ENCODE measurements around the gene STON2.

STON2 gene

GRCh38 chr14:81371802-81372201, 28.3 kb downstream of the STON2 start:
- no peak for DNase-seq

GRCh38 chr14:81367563-81367962, 32.6 kb downstream of the STON2 start:
- no peak for DNase-seq

- DNase-seq: no peak
Measured at GRCh38 chr14:81366884-81367283, 33.2 kb downstream of the STON2 start.

GRCh38 chr14:81366214-81366613, 33.9 kb downstream of the STON2 start:
- no peak for DNase-seq

- DNase-seq: no peak
Measured at GRCh38 chr14:81363746-81364378, 36.3 kb downstream of the STON2 start.

GRCh38 chr14:81353691-81354323, 46.3 kb downstream of the STON2 start:
- no peak for DNase-seq

GRCh38 chr14:81352413-81352812, 47.7 kb downstream of the STON2 start:
- no peak for DNase-seq

- no peak for DNase-seq
Measured at GRCh38 chr14:81351205-81351604, 48.9 kb downstream of the STON2 start.

- DNase-seq: no peak
Measured at GRCh38 chr14:81350344-81351130, 49.6 kb downstream of the STON2 start.

- peak; percentile 19 for DNase-seq
Measured at GRCh38 chr14:81348061-81348460, 52.1 kb downstream of the STON2 start.

- no peak for DNase-seq
Measured at GRCh38 chr14:81345781-81346180, 54.3 kb downstream of the STON2 start.

- DNase-seq: no peak
Measured at GRCh38 chr14:81344481-81345160, 55.5 kb downstream of the STON2 start.

GRCh38 chr14:81343701-81344100, 56.4 kb downstream of the STON2 start:
- DNase-seq: no peak

GRCh38 chr14:81342850-81343580, 57.1 kb downstream of the STON2 start:
- no peak for DNase-seq

GRCh38 chr14:81341781-81342180, 58.3 kb downstream of the STON2 start:
- DNase-seq: no peak

- no peak for DNase-seq
Measured at GRCh38 chr14:81341370-81341769, 58.8 kb downstream of the STON2 start.

- DNase-seq: no peak
Measured at GRCh38 chr14:81340201-81340600, 59.9 kb downstream of the STON2 start.

GRCh38 chr14:81337073-81337472, 63.1 kb downstream of the STON2 start:
- DNase-seq: no peak

- DNase-seq: no peak
Measured at GRCh38 chr14:81336009-81336408, 64.1 kb downstream of the STON2 start.

- DNase-seq: no peak
Measured at GRCh38 chr14:81332725-81333124, 67.4 kb downstream of the STON2 start.

- DNase-seq: no peak
Measured at GRCh38 chr14:81331229-81332021, 68.7 kb downstream of the STON2 start.

GRCh38 chr14:81330619-81331122, 69.5 kb downstream of the STON2 start:
- DNase-seq: no peak
